ENCODE data around the gene ITPR3. TPM values are rescaled to one million over a fixed set of nuclear protein-coding genes. Genes with fewer than 3 reads are reported as not detected.

ITPR3 gene
- total RNA-seq, 1 donor from 2014 or later = 88.6 TPM

DNA sequence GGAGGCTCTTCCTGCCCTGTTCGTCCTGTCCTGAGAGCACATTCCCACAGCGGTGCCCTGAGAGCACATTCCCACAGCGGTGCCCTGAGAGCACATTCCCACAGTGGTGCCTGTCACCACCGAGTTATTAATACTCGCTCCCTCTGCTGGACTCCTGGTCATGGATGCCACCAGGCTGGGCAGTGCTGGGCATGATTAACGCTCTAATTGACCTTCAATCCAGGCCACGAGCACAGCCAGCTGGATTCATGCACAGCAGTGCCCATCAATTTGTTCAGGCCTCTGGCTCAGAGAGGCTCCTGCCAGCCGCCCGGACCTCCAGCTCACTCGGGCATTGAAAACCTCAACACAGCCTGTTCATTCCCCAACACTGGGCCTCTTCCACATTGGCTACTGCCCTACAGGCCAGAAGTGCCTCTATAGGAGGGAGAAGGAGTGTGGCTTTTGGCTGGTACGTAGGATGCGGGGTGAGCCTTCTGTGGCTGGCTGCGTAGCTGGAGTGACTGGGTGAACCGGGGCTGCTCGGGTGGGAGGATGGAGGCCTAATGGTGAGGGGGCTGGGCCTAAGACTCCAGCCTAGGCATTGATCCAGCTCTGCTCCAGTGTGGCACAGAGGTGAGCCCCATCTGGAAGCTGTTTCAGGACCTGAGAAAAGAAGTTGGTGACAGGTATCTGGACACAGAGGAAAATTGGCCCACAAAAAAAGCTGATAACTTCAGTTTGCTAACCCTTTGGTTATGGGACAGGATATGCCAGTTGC is 116.3 kb downstream of the ITPR3 start:
- no peak for DNase-seq (ENCODE audit: low spot score)
- no peak for ATAC-seq
- intact Hi-C loops (cut with DNase I) = no loop called here

DNA sequence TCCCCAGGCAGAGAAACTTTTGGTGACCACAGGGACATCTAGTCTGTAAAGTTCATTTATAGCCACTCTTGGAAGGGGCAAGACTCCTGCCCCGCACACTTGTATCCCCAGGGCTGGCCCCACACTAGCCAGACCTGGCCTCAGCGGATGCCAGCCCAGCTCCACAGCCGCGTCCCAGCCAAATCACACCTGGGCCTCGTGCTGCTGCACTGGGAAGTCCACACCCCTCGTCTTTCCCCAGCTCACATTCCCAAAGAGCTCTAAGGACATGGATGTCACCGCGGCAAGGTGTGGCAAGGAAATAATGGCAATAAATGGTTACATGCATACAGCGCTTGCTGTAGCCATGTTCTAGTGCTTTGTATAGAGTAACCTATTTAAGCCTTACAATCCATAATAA is 117.0 kb downstream of the ITPR3 start:
- DNase-seq (ENCODE audit: low spot score) = no peak
- intact Hi-C loops (cut with DNase I) = no loop called here
- no peak for ATAC-seq

DNA sequence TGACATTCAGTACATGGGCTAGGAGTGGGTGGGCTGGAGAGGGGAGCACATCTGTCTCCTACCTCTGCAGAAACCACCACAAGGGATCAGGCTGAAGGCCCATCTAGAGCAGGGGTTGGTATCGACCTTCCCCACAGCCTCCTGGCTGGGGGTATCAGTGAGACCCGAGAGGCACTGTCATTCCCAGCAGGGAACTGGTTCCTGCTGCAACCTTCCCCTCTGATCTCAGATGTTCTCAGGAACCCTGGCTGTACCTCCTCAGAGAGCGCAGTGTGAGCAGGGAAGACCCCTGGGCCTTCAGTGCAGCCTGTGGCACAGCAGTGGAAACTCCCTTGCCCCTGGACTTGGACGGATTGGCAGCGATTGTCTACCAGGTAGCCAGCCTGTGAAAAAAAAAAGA is 117.8 kb downstream of the ITPR3 start:
- ATAC-seq (no peak), DNase-seq (ENCODE audit: low spot score) (no peak)
- intact Hi-C loops (cut with DNase I) = no loop called here

DNA sequence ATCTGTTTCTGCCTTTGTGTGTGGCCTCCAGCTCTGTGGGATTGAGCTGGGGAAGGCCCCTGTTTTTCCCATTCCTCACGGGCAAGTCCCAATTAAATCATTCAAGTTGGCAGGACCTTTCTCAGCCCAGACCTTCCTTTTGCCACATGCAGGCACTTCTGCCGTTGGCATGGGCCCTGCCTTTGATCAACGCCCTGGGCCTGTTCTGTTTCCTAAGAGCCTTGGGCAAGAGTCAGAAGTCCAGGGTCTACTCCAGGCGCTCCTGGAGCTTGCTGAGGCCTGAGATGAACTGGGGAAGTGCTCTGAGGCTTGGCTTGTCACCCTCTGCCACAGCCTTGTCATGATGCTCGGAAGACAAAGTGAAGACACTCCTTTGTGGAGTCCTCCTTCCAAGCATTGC is 118.4 kb downstream of the ITPR3 start:
- DNase-seq (ENCODE audit: low spot score) = no peak
- intact Hi-C loops (cut with DNase I) = no loop called here
- ATAC-seq = no peak

DNA sequence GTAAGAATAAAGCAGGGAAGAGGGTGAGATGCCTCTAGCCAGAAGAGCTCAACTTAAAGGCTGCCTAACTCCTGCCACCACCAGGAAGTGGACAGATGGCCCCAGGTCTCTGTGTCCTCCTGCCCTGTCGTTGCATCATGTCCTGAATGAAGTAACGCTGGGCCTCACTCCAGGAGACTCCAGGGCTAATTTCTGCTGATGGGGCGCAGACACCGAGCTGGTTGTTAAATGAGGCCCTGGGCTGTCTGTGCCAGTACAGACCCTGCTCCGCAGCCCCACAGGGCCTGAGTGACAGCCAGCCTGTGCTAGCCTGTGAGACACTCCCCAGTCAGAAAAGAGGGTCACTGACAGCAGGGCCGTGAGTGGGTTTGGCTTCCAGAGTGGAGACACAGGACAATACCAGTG is 119.1 kb downstream of the ITPR3 start:
- no peak for DNase-seq (ENCODE audit: low spot score)
- ATAC-seq = no peak
- intact Hi-C loops (cut with DNase I) = no loop called here

DNA sequence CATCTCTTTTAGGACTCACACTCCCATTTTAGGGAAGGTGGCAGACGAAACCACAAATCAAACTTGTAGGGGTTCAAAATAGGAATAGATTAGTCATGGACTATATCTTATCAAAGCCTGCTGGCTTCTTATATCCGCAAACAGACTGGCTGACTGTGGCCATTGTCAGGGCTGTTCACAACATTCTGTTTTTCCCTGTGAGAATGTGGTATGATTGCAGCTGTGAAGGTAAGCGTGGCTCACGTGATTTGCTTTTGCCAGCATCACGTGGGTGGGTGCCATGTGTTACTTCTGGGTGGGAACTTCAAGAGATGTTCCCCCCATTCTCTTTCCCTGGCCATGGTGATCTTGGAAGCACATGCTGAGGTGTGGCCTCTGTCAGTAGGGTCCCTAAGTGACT is 119.7 kb downstream of the ITPR3 start:
- DNase-seq (ENCODE audit: low spot score) = no peak
- intact Hi-C loops (cut with DNase I) = no loop called here
- ATAC-seq = no peak

DNA sequence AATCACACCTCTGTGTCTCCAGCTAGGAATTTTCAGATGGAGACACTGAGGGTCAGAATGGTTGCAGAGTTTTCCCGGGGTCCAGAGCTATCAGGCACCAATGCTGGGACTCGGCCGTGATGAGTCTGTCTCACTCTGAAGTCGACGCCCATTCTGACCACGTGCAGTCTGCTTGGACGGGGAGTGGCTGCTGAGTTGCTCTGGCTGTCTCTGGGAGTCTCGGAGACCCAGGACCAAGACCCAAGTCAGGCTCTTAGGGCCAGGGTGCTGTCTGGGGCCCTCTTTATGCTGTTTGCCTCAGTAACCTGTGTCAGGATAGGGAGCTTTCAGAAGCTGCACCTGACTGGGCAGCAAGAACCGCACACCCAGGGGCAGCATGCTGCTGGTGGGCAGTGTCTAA is 121.0 kb downstream of the ITPR3 start:
- intact Hi-C loops (cut with DNase I) = no loop called here
- ATAC-seq (no peak), DNase-seq (ENCODE audit: low spot score) (no peak)

DNA sequence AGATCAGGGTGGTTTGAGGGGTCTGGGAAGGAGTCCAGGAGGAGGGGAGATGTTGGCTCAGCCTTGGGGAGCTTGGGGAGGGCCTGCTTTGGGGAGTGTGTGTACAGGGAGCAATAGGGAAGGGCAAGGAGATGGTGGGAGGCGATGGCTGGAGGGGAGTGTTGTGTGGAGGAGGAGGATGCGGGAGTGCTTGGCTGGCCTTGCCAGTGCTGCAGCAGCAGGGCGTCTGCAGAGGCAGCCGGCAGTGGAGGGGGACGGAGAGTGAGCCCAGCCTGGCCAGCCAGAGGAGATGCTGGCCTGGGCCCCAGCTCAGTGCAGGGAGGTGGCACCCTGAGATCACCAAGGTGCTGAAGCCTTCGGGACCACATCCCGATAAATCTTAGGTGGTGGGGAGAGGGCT is 121.7 kb downstream of the ITPR3 start:
- intact Hi-C loops (cut with DNase I) = no loop called here
- no peak for DNase-seq (ENCODE audit: low spot score)
- no peak for ATAC-seq

DNA sequence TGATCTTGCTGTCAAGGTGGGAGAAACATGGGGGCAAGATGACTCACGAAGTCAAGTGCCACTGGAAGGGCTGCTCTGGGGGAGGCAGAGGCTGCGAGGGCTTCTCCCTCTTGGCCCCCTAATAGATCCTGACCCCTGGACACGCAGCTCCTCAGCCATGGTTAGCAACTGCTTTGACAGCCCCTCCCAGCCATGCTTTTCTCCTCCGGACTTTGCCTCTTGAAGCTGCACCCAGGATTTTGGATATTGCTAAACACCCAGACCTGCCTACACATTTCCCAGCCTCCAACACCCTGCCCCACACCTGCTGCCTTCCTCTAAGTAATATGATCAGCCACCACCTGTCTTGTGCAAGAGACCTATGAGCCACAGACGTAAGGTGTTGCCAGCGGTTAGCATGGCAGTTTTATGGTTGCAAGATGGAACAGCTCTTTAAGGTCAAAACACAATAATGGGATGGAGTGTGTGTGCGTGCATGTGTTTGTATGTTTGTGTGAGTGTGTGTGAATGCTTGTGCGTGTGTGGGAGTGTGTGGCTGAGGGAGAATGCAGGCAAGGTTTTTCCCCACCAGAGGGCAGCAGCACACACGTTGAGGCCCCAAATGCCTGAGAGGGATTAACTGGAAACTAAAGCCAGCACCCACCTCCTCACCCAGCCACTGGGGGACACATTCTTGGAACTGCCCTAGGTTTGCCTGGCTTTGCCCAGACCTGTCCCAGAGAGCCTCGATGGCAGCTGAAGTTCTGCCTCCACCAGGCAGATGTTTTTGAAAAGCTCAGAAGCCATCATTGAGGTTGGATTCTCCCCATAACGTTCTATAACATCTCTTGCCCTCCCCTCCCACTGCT is 123.1 kb downstream of the ITPR3 start:
- DNase-seq (ENCODE audit: low spot score) (peak; percentile 80), ATAC-seq (peak; percentile 81)
- intact Hi-C loops (cut with DNase I) = no loop called here

DNA sequence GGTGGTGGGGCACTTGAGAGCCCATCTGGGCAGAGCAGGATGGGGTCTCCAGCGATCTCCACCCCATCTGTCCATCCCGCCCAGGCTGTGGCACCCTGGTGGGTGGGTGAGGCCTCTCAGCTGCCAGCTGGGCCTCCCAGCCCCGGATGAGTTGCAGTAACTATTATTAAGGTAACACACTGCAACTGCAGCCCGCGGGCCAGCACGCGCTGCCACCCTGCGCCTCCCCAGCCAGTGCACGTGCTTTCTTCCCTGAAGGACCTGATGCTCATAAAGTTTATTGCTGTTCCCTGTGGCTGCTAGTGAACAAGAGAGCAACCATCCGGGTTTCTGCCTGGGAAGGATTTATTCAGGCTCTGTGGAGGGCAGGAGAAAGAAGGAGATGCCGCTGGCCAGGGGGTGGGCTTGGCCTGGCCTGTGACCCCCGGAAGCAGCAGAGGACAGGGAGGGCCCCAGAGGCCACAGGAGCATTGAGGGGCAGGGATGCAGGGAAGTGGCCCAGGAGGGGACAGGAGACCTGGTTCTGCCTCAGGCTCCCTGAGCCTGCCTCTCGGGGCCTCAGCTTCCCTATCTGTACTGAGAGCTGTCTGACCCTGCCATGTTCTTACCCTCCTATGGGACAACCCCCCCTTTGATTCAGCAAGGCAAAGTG is 123.9 kb downstream of the ITPR3 start:
- DNase-seq (ENCODE audit: low spot score) (no peak), ATAC-seq (no peak)
- intact Hi-C loops (cut with DNase I) = no loop called here

DNA sequence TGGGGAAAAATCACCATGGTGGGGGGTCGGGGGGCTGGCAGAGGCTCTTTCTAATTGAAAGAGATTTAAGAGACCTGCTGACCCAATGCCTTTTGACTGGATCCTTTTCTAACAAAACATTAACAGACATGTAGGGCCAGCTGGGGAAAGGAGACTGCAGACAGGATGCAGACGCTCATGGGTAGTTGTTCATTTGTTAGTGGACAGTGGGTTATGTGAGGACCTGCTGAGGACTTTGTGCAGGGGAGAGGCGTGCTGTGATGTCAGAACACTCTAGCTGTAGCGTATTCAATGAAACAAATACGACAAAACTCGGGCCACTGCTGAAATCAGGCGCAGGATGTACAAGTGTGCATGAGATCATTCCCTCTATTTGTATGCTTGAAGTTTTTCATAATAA is 124.4 kb downstream of the ITPR3 start:
- ATAC-seq (no peak), DNase-seq (ENCODE audit: low spot score) (no peak)
- intact Hi-C loops (cut with DNase I) = no loop called here

Small RNAs within 50 kb of the gene (microRNA-seq; reads per million reads assigned to microRNA genes)
- gene MIR3934 = 1.8 reads per million

Other genes with a start within 250 kb of the ITPR3 start
- gene KIFC1, start 229.5 kb upstream of the ITPR3 start, total RNA-seq = 1.5 TPM
- gene PHF1, start 210.3 kb upstream of the ITPR3 start, total RNA-seq = 107 TPM
- 107 TPM for gene CUTA, start 203.2 kb upstream of the ITPR3 start, total RNA-seq
- gene SYNGAP1, start 201.3 kb upstream of the ITPR3 start, total RNA-seq = 30.2 TPM
- 6.5 TPM for gene ZBTB9, start 166.7 kb upstream of the ITPR3 start, total RNA-seq
- gene BAK1, start 41.0 kb upstream of the ITPR3 start, total RNA-seq = 10.7 TPM
- 32.7 TPM for gene UQCC2, start 90.4 kb downstream of the ITPR3 start, total RNA-seq
- 0.31 TPM for gene IP6K3, start 125.6 kb downstream of the ITPR3 start, total RNA-seq
- 55.2 TPM for gene LEMD2, start 167.8 kb downstream of the ITPR3 start, total RNA-seq
- not detected for gene MLN, start 182.7 kb downstream of the ITPR3 start, total RNA-seq

All from sciatic nerve (tissue), 2 donors.